Glomerular endothelial cell (primary cell): ENCODE data around the gene ANXA7. TPM values are rescaled to one million over a fixed set of nuclear protein-coding genes. Genes with fewer than 3 reads are reported as not detected.

Source experiments
- DNase-seq: peaks from one replicate; pipeline ENCODE4 v3.0.0-alpha.2; 2011; ENCODE audit warnings: low read depth, low spot score; ENCODE audit errors: extremely low read depth
- total RNA-seq: library from RNA; depleted of rRNA; stranded (reverse); fragments of >200 nt; gene quantifications from 2 replicates; pipeline ENCODE4 v1.2.3, GENCODE V29; 2015

ANXA7 gene
- total RNA-seq, result 76.1 and 102 TPM in 2 replicates

DNA sequence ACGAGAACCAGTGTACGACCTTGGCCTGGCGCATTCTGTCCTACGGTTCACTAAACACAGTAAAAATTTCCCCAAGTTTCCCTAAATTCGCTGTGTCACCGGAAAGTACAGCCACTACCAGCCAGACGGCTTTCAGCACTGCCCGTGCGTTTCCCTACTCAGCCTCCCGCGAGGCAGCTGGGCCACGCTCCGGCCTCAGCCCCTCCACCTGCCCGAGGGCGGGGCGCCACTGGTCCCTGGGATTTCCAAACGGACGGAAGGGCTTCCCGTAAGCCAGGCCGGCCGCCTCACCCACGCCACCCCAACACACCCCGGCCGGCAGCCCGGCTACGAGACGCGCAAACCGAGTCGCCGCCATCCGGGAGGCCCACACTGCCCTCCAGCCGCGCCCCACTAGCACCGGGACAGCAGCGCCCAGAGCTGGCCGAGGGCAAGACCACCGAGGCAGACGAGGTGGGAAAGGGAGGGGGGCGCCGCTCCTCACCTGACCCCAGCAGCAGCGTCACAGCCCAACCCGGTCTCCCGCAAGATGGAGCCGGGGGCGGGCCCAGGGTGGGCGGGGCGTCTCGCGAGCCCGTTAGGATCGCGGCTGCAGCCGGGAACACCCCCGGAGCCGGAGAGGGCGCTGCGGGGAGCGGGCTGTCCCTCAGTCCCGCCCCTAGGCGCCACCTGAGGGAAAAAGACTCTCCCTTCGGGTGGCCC is at the start of gene ANXA7:
Gene ANXA7, minus strand, starts transcription at position 531 of the 702 bp plus-strand sequence. CDS start 13,202 bp downstream, outside the sequence.
- no peak for DNase-seq

DNA sequence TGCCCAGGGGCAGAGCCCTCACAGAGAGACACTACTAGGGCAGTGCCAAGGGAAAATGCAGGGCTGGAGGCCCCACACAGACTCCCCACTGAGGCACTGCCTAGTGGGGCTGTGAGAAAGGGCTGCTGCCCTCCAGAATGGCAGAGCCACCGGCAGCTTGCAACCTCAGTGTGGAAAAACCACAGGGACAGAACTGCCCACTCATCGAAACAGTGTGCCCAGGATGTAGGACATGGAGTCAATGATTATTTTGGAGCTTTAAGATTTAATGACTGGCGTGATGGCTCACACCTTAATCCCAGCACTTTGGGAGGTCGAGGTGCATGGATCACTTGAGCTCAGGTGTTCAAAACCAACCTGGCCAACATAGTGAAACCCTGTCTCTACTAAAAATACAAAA is 47.0 kb upstream of the ANXA7 start:
- DNase-seq, result no peak

DNA sequence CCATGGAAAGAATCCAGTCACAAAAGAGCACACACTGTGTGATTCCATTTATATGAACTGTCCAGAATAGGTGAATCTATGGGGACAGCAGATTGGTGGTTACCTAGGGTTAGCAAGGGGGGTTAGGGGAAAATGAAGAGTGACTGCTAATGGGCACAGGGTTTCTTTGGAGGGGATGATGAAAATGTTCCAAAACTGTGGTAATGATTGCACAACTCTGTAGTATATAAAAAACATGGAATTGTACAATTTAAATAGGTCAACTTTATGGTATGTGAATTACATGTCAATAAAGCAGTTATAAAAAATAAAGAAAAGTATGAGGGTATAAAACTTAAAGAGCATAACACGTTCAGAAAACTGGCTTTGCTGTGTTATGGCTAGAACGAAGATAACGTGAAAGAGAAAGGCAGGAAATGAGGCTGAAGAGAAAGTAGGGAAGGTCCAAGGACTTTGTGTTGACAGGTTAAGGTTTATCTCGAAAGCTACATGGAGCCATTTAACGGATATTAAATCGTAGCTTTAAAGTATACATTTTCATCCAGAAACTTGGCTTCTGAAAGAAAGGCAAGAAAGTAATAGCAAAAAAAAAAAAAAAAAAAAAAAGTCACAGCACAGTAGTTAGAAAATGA is 45.9 kb upstream of the ANXA7 start:
- DNase-seq, result no peak

DNA sequence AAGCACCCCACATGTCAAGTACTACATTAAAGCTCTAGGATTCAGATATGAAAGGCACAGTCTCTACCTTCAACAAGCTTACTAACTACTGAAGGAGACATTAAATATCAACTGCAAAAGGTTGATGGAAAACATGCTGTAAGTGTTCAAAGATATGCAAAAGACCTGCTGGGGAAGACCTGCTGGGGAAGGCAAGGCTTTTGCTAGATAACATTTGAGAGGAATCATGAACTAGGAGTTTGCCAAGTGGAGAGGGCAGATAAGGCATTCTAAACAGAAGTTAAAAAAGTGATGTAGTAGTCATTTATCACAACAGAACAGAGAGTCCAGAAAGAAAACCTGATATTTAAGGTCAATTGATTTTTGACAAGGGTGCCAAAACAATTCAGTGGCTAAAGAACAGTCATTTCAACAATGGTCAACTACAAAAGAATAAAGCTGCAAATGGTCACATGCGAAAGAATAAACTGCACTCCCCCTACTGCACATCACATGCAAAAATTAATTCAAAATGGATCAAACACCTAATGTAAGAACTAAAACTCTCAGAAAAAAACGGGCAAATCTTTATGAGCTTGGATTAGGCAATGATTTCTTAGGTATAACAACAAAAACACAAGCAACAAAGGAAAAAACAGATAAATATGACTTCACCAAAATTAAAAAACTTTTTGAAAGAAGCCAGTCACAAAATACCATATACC is 42.5 kb upstream of the ANXA7 start:
- no peak for DNase-seq

DNA sequence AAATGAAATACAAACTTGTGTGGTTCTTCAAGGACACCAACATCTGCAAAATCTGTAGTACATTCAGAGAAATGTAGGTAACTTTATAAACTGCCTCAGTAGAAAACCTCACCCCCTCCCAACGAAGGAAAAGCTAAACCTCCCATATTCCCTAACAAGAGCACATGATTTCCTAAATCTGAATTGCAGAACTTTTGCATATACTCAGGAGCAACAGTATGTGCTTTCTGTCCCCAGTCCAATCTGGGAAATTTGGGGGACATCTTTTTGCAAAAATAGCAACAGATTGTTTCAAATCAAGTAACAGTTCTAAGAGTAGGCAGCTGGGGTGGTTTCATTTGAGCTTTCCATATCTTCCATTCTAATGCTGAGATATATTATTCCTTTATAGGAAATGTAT is 35.3 kb upstream of the ANXA7 start:
- no peak for DNase-seq

DNA sequence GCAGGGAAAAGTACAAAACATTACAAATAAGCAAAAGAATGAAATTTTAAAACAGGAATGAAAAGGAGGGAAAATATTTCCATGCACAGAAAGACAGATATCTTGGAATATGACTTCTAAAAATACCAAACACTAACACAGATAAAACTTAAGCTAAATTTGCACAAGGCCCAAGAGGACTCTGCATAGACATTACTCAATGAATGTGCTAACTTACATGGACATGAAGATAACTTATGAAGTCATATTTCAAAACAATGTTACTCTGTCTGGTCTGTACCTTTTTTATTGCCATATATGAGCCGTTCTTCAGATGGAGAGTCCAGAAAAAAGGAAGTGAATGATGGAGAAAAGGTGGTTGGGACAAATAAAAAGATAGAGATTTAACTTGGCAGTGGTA is 34.5 kb upstream of the ANXA7 start:
- DNase-seq, result no peak

DNA sequence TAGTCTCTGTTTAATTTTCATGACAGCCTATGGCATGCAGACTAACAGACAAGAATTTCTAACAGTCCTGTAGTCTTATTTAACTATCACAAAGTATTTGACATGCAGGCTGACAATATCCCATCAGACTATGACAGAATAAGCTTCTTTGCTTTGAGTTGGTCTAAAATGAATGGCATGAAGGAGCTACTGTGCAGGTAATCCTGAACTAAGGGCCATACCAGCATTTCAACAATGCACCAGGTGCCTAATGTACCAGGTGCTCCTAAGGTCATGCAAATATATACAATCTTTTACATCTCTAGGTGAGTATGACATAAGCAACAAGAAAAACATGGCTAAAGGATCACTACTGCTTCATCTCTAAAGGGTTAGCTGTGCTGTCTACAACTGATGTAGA is 33.1 kb upstream of the ANXA7 start:
- DNase-seq, result no peak

DNA sequence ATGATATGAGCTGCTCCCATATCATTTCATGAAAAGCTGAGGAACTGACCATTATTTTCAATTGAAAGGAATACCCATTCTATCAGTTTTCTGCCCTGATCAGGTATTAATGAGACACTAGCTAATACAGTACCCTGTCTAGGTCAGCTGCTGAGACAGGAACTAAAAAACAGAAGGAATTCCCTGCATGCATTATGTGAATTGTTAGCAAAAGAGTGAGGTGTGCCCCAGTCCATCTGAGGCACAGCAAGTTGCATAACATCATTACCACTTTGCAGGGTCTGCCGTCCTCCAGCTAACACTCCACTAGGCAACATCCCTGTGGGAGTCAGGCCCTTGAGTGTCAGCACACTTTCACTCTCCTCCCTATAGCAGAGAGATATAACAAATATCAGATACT is 30.6 kb upstream of the ANXA7 start:
- no peak for DNase-seq

DNA sequence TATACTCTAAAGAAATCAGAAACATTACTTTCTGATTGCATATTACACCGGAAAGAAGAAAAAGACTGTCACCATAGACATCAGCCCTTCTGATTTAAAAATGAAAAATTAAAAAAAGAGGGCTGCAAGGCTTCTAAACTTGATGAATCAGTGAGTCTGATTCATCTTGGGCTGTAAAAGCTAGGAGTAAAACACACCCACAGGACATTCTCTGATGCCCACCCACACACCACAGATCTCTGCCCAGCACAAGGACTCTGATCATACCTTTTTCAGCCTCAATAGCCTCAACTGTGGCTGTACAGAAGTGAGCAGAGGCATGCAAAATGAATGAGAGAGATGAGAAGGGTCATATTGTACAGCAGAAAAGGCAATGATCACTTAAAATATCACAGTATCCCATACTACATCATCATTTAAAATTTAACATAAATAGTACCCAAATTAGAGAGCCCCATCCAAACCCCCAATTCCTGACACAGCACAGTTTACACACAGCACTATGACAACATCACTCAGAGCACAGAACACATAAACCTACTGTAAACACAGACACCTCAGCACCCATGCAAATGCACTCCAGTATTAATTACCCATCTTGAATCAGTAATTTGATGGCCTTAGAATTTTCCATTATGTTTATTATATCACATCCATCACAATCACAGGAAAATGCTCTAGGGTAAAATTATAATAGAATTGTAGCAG is 25.9 kb upstream of the ANXA7 start:
- no peak for DNase-seq

DNA sequence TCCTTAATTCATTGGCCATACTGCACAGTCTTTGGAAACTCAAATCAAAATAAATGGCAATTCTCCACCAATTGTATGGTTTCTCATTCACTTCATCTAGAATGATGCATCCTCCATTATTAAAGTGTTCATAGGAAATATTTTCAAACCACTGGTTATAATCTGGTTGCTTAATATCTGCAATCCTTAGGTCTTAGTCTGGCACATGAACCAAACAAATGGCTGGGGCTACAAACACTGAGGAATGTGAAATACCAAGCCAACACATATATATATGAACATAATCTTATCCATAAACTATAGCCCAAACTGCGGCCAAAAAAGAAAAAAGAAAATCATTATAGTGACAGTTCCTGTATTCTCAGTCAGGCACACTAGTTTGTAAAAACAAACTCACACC is 25.2 kb upstream of the ANXA7 start:
- DNase-seq, result no peak

DNA sequence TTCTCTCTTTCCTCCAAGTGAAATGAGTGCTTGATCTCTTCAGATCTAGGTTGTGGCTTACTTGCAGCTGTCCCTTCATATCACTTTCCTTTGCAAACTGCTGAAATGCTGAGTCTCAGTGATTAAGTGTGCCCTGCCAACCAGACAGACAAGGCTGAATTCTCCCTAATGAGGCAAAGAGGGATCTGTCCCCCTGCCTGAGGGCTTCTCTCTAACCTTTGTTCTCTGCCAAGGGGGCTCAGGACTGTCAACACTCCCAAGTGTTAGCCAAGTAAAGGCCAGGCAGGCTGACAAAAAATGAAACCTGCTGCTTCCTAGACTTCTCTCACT is 19.6 kb upstream of the ANXA7 start, which contains the start of gene MSS51:
Gene MSS51, minus strand, starts transcription at position 24 of the 330 bp plus-strand sequence. CDS start 5,277 bp downstream, outside the sequence.
- DNase-seq, result no peak

DNA sequence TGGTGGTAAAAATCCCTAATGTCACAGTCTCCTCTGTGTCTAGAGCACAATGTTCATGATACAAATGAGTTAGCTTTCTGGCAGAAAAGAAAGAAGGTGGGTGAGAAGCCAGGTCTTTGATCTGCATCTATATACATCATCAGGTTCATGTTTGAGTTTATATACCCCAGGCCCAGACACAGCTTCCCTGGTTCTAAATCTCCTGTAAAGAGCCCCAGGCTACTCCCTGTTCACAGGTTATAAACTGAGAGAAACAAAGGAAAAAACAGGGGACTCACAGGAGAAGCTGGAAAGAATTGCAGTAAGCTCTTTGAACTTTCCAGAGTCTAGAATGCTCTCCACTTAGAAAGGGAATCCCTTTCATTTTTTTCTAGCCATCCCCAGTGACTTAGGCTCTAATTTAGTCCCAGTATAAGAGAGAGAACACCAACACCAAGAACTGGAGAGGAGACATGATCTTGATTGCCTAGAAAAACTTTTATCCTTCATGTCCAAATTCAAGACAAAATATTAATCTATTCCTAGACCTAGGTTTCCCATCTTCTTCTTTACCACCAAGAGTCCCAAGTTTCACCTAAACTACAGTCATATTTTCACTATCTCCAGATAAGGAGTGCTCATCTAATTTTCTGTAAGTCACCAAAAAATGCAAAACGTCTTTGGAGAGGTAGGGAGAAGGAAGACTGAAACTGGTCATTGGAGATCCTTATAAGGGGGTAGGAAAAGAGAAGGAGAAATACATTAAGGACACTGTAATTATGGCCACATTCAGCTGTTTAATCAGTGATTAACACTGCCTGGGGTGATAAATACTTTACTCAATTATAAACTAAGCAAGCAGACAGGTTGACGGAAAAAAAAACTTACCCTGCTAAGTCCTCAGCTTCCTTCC is 19.0 kb upstream of the ANXA7 start:
- DNase-seq, result no peak

DNA sequence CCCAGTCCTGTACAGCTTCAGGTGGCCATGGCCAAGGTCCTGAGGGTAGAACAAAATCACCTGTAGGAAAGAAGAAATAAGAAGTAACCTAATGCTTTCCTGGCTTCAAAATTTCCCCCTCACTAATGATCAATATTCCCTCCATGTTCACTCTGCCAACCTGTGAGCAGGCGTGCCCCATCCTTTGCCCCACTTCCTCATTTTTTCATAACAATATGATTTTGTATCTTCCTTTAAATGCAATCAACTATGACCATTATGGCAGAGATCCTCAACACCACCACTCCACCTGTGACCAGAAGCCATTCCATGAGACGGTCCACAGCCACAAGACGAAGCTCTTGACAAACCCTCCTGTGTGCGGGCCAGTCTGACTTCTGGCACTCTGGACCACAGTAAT is 12.5 kb upstream of the ANXA7 start:
- DNase-seq, result no peak

DNA sequence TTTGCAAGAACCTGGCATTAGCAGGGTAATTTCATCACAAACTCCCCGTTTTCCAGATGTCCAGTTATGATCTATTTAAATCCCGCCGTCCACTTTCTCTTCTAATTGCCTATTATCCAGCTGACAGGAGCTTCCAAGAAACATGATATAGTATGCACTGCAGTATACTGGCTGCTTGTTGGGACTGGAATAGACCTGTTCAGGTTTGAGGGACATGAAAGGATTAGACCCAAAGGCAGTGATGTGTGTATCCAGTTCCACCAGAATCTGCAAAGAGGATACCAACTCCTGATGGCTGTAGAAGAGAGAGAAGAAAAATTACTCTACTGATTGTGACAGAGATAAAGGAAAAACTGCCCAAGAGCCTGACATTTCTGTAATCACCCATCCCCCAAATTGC is 10.6 kb upstream of the ANXA7 start:
- DNase-seq, result no peak

DNA sequence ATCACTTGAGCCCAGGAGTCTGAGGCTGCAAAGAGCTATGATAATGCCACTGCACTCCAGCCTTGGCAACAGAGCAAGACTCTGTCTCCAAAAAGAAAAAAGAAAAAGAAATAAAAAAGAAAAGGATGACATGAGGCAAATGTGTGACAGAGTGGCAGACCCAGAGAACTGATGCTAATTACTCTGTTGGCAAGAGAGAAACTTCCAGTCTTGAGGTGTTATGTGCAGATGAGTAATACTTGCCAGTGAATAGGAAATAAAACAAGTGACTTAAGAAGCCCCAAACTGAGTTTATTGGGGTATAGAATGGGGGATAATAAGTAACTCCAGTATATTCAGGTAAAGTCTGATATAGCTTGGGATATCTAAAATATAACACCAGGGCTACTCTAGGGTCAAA is 9.5 kb upstream of the ANXA7 start:
- no peak for DNase-seq

DNA sequence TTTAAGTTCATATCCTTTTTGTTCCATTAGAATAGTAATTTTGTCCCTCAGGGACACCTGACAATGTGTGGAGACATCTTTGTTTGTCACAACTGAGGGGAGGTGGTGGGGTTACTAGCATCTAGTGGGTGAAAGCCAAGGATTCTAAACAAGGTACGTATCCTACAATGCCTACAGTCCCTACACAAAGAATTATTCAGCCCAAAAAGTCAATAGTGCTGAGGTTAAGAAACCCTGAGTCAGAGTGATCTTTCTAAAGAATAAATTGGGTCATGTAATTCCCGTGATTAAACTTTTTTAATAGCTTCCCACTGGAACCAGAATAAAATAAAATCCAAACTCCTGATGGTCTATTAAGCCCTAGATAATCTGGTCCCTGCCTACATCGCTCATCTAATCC is 2.7 kb upstream of the ANXA7 start:
- no peak for DNase-seq

DNA sequence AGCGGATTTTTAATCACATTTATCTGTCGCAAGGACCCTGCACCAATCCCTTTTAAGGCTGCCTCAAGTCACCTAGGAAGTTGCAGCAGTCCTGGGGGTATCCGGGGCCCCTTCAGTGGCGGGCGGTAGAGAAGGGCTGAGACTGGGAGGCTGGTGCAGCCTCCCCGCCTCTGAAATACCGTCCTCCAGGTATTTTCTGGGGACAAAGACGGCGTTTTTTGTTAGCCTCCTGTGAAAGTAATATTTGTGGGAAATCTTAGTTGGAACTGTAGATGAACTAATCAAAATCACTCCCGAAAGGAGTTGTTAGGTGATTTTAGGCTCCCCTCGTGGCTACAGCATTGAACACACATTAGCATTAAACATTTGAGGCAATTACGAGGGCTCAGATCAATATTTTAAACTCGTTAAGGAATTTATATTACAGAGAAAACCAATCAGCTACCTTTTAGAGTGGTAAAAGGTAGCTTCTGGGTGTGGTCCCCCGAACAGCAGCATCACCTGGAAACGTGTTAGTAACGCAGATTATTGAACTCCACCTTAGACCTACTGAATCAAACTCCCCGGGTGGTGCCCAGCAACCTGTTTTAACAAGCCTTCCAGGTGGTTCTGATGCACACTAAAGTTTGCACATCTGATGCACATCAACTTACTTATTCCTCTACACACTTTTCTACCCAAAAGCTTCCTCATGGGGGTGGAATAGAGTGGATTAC is 530 bp upstream of the ANXA7 start:
- no peak for DNase-seq

DNA sequence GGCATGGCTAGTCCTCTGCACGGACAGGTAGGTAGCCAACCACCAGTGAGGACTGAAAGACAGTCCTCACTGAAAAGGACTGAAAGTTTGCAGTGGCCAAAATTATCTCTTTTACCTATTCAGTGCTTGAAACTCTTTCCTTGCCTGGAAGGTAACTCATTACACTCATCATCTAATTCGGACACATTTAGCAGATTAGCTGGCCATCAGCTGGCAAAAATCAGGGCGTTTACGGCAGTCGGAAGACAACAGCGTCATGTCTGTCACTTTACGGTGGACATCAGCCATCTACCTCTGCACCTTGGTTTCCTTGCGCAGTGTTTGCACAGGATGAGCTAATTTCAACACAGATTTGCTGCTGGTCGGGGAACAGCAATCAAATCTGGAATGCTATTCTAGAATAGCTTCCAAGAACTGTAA is 740 bp downstream of the ANXA7 start:
- no peak for DNase-seq

DNA sequence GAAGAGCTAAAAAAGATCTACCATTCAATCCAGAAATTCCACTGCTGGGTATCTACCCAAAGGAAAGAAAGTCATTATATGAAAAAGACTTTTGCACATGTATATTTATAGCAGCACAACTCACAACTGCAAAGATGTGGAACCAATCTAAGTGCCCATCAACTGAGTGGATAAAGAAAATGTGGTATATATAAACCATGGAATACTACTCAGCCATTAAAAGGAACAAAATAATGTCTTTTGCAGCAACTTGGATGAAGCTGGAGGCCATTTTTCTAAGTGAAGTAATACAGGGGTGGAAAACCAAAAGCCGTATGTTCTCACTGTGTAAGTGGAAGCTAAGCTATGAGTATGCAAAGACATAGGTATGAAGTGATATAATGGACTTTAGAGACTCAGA is 3.0 kb downstream of the ANXA7 start:
- DNase-seq, result no peak

DNA sequence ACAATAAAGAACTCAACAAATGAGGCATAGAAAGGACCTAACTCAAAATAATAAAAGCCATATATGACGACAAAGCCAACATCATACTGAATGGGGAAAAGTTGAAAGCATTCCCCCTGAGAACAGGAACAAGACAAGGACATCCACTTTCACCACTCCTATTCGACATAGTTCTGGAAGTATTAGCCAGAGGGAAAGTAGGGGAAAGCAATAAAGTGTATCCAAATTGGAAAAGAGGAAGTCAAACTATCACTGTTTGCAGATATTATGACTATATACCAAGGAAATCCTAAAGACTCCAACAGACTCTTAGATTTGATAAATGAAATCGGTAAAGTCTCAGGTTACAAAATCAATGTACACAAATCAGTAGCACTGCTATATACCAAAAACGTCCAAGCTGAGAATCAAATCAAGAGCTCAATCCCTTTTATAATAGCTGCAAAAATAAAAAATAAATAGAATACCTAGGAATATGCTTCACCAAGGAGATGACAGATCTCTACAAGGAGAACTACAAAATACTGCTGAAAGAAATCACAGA is 4.8 kb downstream of the ANXA7 start:
- no peak for DNase-seq
